HEK293T (cell line): ENCODE results near the gene STAC2.

Source experiments
- BHLHE40 ChIP-seq: fragments of 450-650 bp; IDR thresholded peaks from 2 replicates; pipeline ENCODE4 v1.6.1; 2016; ENCODE audit warnings: mild to moderate bottlenecking, moderate library complexity, borderline replicate concordance
- FOXM1 ChIP-seq: fragments of 450-650 bp; IDR thresholded peaks from 2 replicates; pipeline ENCODE4 v1.6.1; 2017; ENCODE audit warnings: mild to moderate bottlenecking, borderline replicate concordance
- SP1 ChIP-seq: fragments of 450-650 bp; IDR thresholded peaks from 2 replicates; pipeline ENCODE4 v1.6.1; 2017

- no peak for TF ChIP-seq FOXM1
- no peak for TF ChIP-seq SP1
- TF ChIP-seq BHLHE40: no peak
Measured at GRCh38 chr17:39238311-39238972, 12.7 kb upstream of the STAC2 start.
